Ovary (tissue), 9 donors: ENCODE measurements around the gene RNF128. TPM values are rescaled to one million over a fixed set of nuclear protein-coding genes. Genes with fewer than 3 reads are reported as not detected.

Experiments used
- DNase-seq, 5 donors: peaks; one replicate each; pipeline ENCODE4 v3.0.0-alpha.2; 2019 to 2020
- H3K27ac ChIP-seq, 2 donors: fragments of 200-600 bp; one replicate each; pipeline versions ENCODE4 v1.5.1 to v1.8.0; 2019 to 2022
- H3K27me3 ChIP-seq: fragments of 200-600 bp; one replicate; pipeline ENCODE4 v1.8.0; 2022
- H3K36me3 ChIP-seq: fragments of 200-600 bp; sonication (generic); one replicate; pipeline ENCODE4 v1.5.1; 2019
- H3K4me1 ChIP-seq: one replicate; pipeline ENCODE4 v1.8.1; 2013; ENCODE audit warnings: mild to moderate bottlenecking, moderate library complexity; ENCODE audit not compliant: insufficient read depth
- H3K4me3 ChIP-seq: fragments of 200-600 bp; sonication (generic); one replicate; pipeline ENCODE4 v1.5.1; 2017
- H3K9me3 ChIP-seq, 2 donors: fragments of 200-600 bp in 1 of 2; sonication (generic) in 1 of 2; one replicate each; pipeline versions ENCODE4 v1.5.1 to v1.8.1; 2013 to 2019; ENCODE audit warnings: mild to moderate bottlenecking in 1 of 2, moderate library complexity in 1 of 2
- EP300 ChIP-seq: sonication (generic); formaldehyde crosslinking; IDR thresholded peaks from one replicate; pipeline ENCODE4 v1.6.1; 2017; ENCODE audit warnings: antibody characterized with exemption
- POLR2A ChIP-seq: fragments of 450-650 bp; IDR thresholded peaks from one replicate; pipeline ENCODE4 v1.6.1; 2017; ENCODE audit warnings: antibody characterized with exemption, mild to moderate bottlenecking, moderate library complexity
- WGBS, 3 donors: extraction: QIAGEN DNeasy Blood & Tissue Kit in 1 of 3; methylation state at CpG; one replicate each; pipeline versions ENCODE4 v1.1.5 to v1.1.7; 2013 to 2017; 5-methylcytosine and 5-hydroxymethylcytosine counted together
- intact Hi-C, 4 donors: fragments of 100-400 bp; cut with DNase I; formaldehyde crosslinking; loops; one replicate each; pipeline versions ENCODE4 v1.11.0 to v1.15.1; 2022 to 2023
- polyA plus RNA-seq, 2 donors: library from polyadenylated mRNA; stranded (reverse); fragments of 200-250 nt in 1 of 2; fragments of 350-450 nt in 1 of 2; fragmentation: Illumina TruSeq in 1 of 2; extraction: RNeasy Lipid Tissue Mini Kit (QIAGEN cat#74804) in 1 of 2; gene quantifications; one replicate each; pipeline ENCODE4 v1.2.3, GENCODE V29; 2013 to 2014
- total RNA-seq, 7 donors: library from RNA; depleted of rRNA in 2 of 7; stranded (reverse); fragments of >200 nt in 2 of 7; fragmentation: NEBNext Ultra II Directional in 3 of 7; extraction: Animal tissue kit (Norgen Biotek cat#: 25700) in 3 of 7; gene quantifications; one replicate each; pipeline versions ENCODE4 v1.1.0 to v1.2.4, GENCODE V29; 2016 to 2023
- TF ChIP-seq, protein P1 (sequence below), 3 donors: fragments of 450-650 bp in 2 of 3; fragments of 200-600 bp in 1 of 3; IDR thresholded peaks; one replicate each; pipeline versions ENCODE4 v1.5.1 to v1.8.0; 2016 to 2022; ENCODE audit warnings: antibody characterized with exemption in 3 of 3, mild to moderate bottlenecking in 1 of 3
- donor health status: DM: no; HTN: no; CAD: no; lungs with moderate emphysema.
- donor health status: DM: no; HTN: no; CAD: no.
- donor health status: Bipolar disorder and iron deficiency.
- donor health status: DM: yes; HTN: yes; CAD: no.
- donor health status: DM: no; HTN: no; CAD: no.
- donor health status: DM: yes; HTN: yes; CAD: no.

The RNF128 gene
- total and polyA plus RNA-seq, 9 donors, result 0.24 to 4.0 (median 1.2) TPM

DNA sequence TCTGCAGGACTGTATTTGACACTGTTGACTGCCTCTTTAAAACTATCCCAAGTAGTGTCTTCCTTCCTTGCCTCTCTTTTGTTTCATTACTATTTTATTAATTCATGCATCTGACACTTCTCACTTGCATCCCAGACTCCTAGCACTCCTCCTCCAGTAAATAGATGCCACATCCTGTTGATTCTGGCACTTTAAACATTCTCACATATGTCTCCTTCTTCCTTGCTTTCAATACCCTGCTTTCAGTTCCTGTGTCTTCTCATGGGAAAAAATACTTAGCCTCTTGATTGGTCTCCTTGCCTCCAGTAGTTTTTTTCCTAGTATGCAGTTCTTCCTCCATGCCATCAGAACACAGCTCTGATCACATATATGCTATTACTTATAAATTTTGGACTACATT is 5.1 kb downstream of the RNF128 start:
- intact Hi-C loops, result no loop called here
- peaks cover 1% of the 10 kb centered on the region for H3K4me1 ChIP-seq
- TF ChIP-seq POLR2A (no peak), EP300 (no peak)
- TF ChIP-seq, protein P1, sequence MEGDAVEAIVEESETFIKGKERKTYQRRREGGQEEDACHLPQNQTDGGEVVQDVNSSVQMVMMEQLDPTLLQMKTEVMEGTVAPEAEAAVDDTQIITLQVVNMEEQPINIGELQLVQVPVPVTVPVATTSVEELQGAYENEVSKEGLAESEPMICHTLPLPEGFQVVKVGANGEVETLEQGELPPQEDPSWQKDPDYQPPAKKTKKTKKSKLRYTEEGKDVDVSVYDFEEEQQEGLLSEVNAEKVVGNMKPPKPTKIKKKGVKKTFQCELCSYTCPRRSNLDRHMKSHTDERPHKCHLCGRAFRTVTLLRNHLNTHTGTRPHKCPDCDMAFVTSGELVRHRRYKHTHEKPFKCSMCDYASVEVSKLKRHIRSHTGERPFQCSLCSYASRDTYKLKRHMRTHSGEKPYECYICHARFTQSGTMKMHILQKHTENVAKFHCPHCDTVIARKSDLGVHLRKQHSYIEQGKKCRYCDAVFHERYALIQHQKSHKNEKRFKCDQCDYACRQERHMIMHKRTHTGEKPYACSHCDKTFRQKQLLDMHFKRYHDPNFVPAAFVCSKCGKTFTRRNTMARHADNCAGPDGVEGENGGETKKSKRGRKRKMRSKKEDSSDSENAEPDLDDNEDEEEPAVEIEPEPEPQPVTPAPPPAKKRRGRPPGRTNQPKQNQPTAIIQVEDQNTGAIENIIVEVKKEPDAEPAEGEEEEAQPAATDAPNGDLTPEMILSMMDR (IDR thresholded peaks at IDR 0.05), result no peak
- DNase-seq, result no peak
- H3K9me3 ChIP-seq, result peaks cover 0 to 2% of the 10 kb centered on the region in 2 donors
- no peaks in the 10 kb centered on the region for H3K36me3 ChIP-seq
- no peak overlapping the region for H3K4me3 ChIP-seq
- no peak overlapping the region for H3K27ac ChIP-seq
- H3K27me3 ChIP-seq, result no peaks in the 10 kb centered on the region

DNA sequence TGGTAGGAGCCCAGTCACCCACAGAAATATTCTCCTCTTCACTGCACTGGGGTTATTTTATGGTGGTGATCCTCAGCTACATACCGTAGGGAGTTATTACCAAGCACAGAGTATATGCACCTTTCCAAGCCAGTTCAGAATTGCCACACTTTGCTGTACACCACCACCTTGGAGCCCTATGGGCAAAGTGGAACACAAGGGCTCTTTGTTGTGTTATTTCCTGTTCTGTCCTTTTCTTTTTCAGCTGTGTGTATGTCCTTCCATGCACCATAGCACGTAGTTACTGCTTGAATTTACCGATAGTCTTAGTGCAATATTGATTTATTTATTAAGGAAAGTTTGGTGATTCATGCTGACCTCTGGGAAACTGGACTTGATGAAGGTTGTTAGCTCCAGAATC is 8.3 kb downstream of the RNF128 start:
- no peak overlapping the region for H3K4me3 ChIP-seq
- intact Hi-C loops, result no loop called here
- H3K36me3 ChIP-seq, result no peaks in the 10 kb centered on the region
- TF ChIP-seq EP300, result no peak
- TF ChIP-seq, protein P1 (IDR thresholded peaks at IDR 0.05), result no peak
- no peak for TF ChIP-seq POLR2A
- 74 to 85% (median 81%) methylated on average over 3 of the region's 3 CpGs for WGBS, 3 donors
- H3K9me3 ChIP-seq, result no peaks in the 10 kb centered on the region
- no peak overlapping the region for H3K27ac ChIP-seq
- no peaks in the 10 kb centered on the region for H3K27me3 ChIP-seq
- H3K4me1 ChIP-seq, result no peaks in the 10 kb centered on the region
- no peak for DNase-seq

DNA sequence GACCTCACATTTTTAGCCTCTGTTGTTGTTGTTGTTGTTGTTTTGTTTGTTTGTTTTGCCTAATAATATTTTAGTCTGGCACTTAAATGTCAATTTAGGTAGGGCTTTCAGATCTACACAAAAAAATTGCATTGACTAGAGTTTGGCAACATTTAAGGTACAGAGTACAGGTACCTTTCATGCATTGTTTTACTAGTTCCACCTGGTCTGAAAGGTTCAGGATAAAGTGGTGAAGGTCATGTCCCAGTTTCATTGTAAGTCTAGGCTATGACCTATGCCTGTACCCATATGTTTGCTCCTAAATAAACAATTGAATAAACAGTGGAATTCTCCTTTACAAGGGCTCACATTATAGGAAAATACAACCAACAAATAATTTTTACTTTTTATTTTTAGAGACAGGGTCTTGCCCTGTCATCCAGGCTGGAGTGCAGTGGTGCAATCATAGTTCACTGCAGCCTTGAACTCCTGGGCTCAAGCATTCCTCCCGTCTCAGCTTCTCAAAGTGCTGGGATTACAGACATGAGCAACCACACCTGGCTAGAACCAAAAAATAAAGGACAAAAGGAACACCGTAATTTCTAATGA is 13.8 kb downstream of the RNF128 start:
- Histone ChIP-seq H3K36me3 (no peaks in the 10 kb centered on the region), H3K27me3 (no peaks in the 10 kb centered on the region), H3K4me3 (no peak overlapping the region), H3K4me1 (no peaks in the 10 kb centered on the region), H3K9me3 (no peaks in the 10 kb centered on the region), H3K27ac (no peak overlapping the region)
- intact Hi-C loops, result no loop called here
- WGBS, 3 donors, result 30 to 44% (median 42%) methylated on average over 2 of the region's 2 CpGs
- no peak for DNase-seq
- TF ChIP-seq, protein P1 (IDR thresholded peaks at IDR 0.05), result no peak
- TF ChIP-seq EP300, result no peak
- no peak for TF ChIP-seq POLR2A

DNA sequence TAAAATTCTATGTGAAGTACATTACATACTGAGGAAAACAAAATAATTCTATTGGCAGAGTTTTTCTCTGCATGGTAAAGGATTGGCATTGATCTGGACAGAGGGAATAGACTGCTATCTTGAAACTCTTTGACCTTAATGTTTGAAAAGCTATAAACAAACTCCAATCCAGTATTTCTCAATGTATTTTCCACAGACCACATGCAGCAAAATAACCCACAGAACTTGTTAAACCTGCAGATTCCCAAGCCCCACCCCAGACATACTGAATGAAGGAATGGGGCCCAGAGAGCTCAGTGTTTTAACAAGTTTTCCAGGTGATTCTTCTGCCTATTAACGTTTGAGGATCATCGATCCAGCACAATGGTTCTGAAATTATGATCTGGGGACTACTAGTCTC is 15.7 kb downstream of the RNF128 start:
- no peaks in the 10 kb centered on the region for H3K4me1 ChIP-seq
- 58 to 71% (median 71%) methylated on average over 2 of the region's 2 CpGs for WGBS, 3 donors
- TF ChIP-seq EP300 (no peak), POLR2A (no peak)
- TF ChIP-seq, protein P1 (IDR thresholded peaks at IDR 0.05), result no peak

More for the DNA sequence above, 15.7 kb downstream of the RNF128 start:
- intact Hi-C loops, result no loop called here
- H3K27ac ChIP-seq, result no peak overlapping the region
- H3K9me3 ChIP-seq, result no peaks in the 10 kb centered on the region
- H3K36me3 ChIP-seq, result no peaks in the 10 kb centered on the region
- H3K27me3 ChIP-seq, result no peaks in the 10 kb centered on the region
- no peak overlapping the region for H3K4me3 ChIP-seq
- no peak for DNase-seq
